OCI-LY1 (cell line): Measurements from ENCODE around the gene ZNF444.
A peak's percentile ranks its signal among the peaks of the same experiment; 100 is the strongest.

ENCODE experiments used
- H2AFZ ChIP-seq: fragments of 200-600 bp; sonication (generic), shearing (Covaris generic); 2 replicates; pipeline ENCODE4 v1.6.0; 2014; ENCODE audit warnings: antibody characterized with exemption, mild to moderate bottlenecking, low read length
- H3F3A ChIP-seq: fragments of 200-600 bp; sonication (generic), shearing (Covaris generic); 2 replicates; pipeline ENCODE4 v1.6.0; 2014; ENCODE audit warnings: mild to moderate bottlenecking, antibody characterized with exemption, low read length, moderate library complexity; ENCODE audit not compliant: insufficient read depth
- H3K27ac ChIP-seq: fragments of 200-600 bp; sonication (generic); 2 replicates; pipeline ENCODE4 v1.5.1; 2014; ENCODE audit warnings: low read length, mixed run types, mild to moderate bottlenecking, low read depth; ENCODE audit not compliant: poor library complexity, severe bottlenecking
- H3K27me3 ChIP-seq: fragments of 200-600 bp; sonication (generic); 2 replicates; pipeline ENCODE4 v1.6.0; 2014; ENCODE audit warnings: antibody characterized with exemption, mild to moderate bottlenecking, low read length, moderate library complexity; ENCODE audit not compliant: insufficient read depth
- H3K36me3 ChIP-seq: fragments of 200-600 bp; sonication (generic); 2 replicates; pipeline ENCODE4 v1.6.1; 2014; ENCODE audit warnings: mild to moderate bottlenecking, antibody characterized with exemption, low read length, moderate library complexity, mixed read lengths; ENCODE audit not compliant: insufficient read depth
- H3K4me1 ChIP-seq: fragments of 200-600 bp; sonication (generic); 2 replicates; pipeline ENCODE4 v1.5.1; 2014; ENCODE audit warnings: mild to moderate bottlenecking, low read length, moderate library complexity; ENCODE audit not compliant: insufficient read depth, severe bottlenecking
- H3K4me2 ChIP-seq: fragments of 200-600 bp; sonication (generic), shearing (Covaris generic); 2 replicates; pipeline ENCODE4 v1.6.1; 2014; ENCODE audit warnings: low read length
- H3K4me3 ChIP-seq: fragments of 200-600 bp; sonication (generic); 2 replicates; pipeline ENCODE4 v1.5.1; 2014; ENCODE audit warnings: low read length, low read depth, mild to moderate bottlenecking, mixed read lengths; ENCODE audit not compliant: poor library complexity, severe bottlenecking
- H3K79me2 ChIP-seq: fragments of 200-600 bp; shearing (Covaris generic); 2 replicates; pipeline ENCODE4 v1.6.1; 2016; ENCODE audit warnings: mixed run types, low read length, mixed read lengths; ENCODE audit not compliant: insufficient read depth
- H3K9ac ChIP-seq: fragments of 200-600 bp; sonication (generic), shearing (Covaris generic); 2 replicates; pipeline ENCODE4 v1.6.1; 2014; ENCODE audit warnings: mild to moderate bottlenecking, low read length, mixed read lengths
- H3K9me2 ChIP-seq: fragments of 200-600 bp; sonication (generic), shearing (Covaris generic); 2 replicates; pipeline ENCODE4 v1.6.1; 2014; ENCODE audit warnings: low read depth, mild to moderate bottlenecking, low read length, mixed read lengths
- H3K9me3 ChIP-seq: fragments of 200-600 bp; shearing (Covaris generic); 2 replicates; pipeline ENCODE4 v1.6.1; 2014; ENCODE audit warnings: low read length, mixed read lengths
- H4K20me1 ChIP-seq: fragments of 200-600 bp; sonication (generic), shearing (Covaris generic); 2 replicates; pipeline ENCODE4 v1.6.0; 2016; ENCODE audit warnings: mild to moderate bottlenecking, low read length; ENCODE audit not compliant: insufficient read depth
- EZH2 ChIP-seq: fragments of 200-600 bp; sonication (generic), shearing (Covaris generic); IDR thresholded peaks from 2 replicates; pipeline ENCODE4 v1.8.0; 2017; ENCODE audit warnings: borderline replicate concordance, mixed run types, mild to moderate bottlenecking, antibody characterized with exemption, low read length, moderate library complexity, mixed read lengths
- TF ChIP-seq, protein P1 (sequence below): fragments of 200-600 bp; sonication (generic), shearing (Covaris generic); IDR thresholded peaks from 2 replicates; pipeline ENCODE4 v1.5.1; 2017; ENCODE audit warnings: mild to moderate bottlenecking, antibody characterized with exemption, low read length, moderate library complexity, mixed read lengths

The ZNF444 gene

GRCh38 chr19:56140583-56141416, at the start of gene ZNF444:
ZNF444 (plus strand) TSS chr19:56141287; CDS start chr19:56146912, 5,625 bp downstream.
- no peaks in the 10 kb centered on the region for H3K9me3 ChIP-seq
- no peaks in the 10 kb centered on the region for H3K27me3 ChIP-seq
- H3K4me2 ChIP-seq = peak within 1 kb of the TSS; percentile 94
- no peak for TF ChIP-seq EZH2
- TF ChIP-seq, protein P1, sequence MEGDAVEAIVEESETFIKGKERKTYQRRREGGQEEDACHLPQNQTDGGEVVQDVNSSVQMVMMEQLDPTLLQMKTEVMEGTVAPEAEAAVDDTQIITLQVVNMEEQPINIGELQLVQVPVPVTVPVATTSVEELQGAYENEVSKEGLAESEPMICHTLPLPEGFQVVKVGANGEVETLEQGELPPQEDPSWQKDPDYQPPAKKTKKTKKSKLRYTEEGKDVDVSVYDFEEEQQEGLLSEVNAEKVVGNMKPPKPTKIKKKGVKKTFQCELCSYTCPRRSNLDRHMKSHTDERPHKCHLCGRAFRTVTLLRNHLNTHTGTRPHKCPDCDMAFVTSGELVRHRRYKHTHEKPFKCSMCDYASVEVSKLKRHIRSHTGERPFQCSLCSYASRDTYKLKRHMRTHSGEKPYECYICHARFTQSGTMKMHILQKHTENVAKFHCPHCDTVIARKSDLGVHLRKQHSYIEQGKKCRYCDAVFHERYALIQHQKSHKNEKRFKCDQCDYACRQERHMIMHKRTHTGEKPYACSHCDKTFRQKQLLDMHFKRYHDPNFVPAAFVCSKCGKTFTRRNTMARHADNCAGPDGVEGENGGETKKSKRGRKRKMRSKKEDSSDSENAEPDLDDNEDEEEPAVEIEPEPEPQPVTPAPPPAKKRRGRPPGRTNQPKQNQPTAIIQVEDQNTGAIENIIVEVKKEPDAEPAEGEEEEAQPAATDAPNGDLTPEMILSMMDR = no peak
- H2AFZ ChIP-seq = no peak within 1 kb of the TSS
- H3K36me3 ChIP-seq = peaks cover 7% of the 10 kb centered on the region; the same call in 1 of the 2 replicates
- no peaks in the 10 kb centered on the region for H3F3A ChIP-seq
- no peaks in the 10 kb centered on the region for H3K9me2 ChIP-seq
- peak within 1 kb of the TSS; percentile 60 for H3K27ac ChIP-seq
- H3K4me3 ChIP-seq = peak within 1 kb of the TSS; percentile 74
- H4K20me1 ChIP-seq = no peaks in the 10 kb centered on the region
- H3K9ac ChIP-seq = peak within 1 kb of the TSS; percentile 74
- peaks cover 29% of the 10 kb centered on the region for H3K4me1 ChIP-seq
- H3K79me2 ChIP-seq = peaks cover 15% of the 10 kb centered on the region

- H3K9ac ChIP-seq = no peak overlapping the region
- H3K27ac ChIP-seq = no peak overlapping the region
- H3K36me3 ChIP-seq = peaks cover 20% of the 10 kb centered on the region
- no peaks in the 10 kb centered on the region for H4K20me1 ChIP-seq
- no peaks in the 10 kb centered on the region for H3K27me3 ChIP-seq
- TF ChIP-seq, protein P1 = no peak
- no peak for TF ChIP-seq EZH2
- H3K4me3 ChIP-seq = no peak overlapping the region
- no peak overlapping the region for H3K4me2 ChIP-seq
- H3K9me2 ChIP-seq = no peaks in the 10 kb centered on the region
- H3K79me2 ChIP-seq = no peaks in the 10 kb centered on the region
- no peak overlapping the region for H2AFZ ChIP-seq
- H3K9me3 ChIP-seq = no peaks in the 10 kb centered on the region
- H3F3A ChIP-seq = no peaks in the 10 kb centered on the region
- H3K4me1 ChIP-seq = no peaks in the 10 kb centered on the region
Observed at GRCh38 chr19:56091751-56092546, 49.1 kb upstream of the ZNF444 start.

- no peaks in the 10 kb centered on the region for H3K4me1 ChIP-seq
- H3K27ac ChIP-seq = no peak overlapping the region
- H3K4me3 ChIP-seq = no peak overlapping the region
Observed at GRCh38 chr19:56092685-56093631, 48.1 kb upstream of the ZNF444 start.

More at GRCh38 chr19:56092685-56093631, 48.1 kb upstream of the ZNF444 start:
- H3K36me3 ChIP-seq = peaks cover 30% of the 10 kb centered on the region
- no peaks in the 10 kb centered on the region for H3K27me3 ChIP-seq
- no peaks in the 10 kb centered on the region for H3K9me3 ChIP-seq
- no peak for TF ChIP-seq EZH2
- TF ChIP-seq, protein P1 = no peak
- H3K9me2 ChIP-seq = no peaks in the 10 kb centered on the region
- H3K9ac ChIP-seq = no peak overlapping the region
- no peak overlapping the region for H3K4me2 ChIP-seq
- no peak overlapping the region for H2AFZ ChIP-seq
- H4K20me1 ChIP-seq = no peaks in the 10 kb centered on the region
- no peaks in the 10 kb centered on the region for H3K79me2 ChIP-seq
- no peaks in the 10 kb centered on the region for H3F3A ChIP-seq
